Astrocyte (in vitro differentiated cells and primary cell): ENCODE data around the gene B3GNT9. TPM values are rescaled to one million over a fixed set of nuclear protein-coding genes. Genes with fewer than 3 reads are reported as not detected.

Experiments used
- DNase-seq: peaks from one replicate; pipeline ENCODE4 v3.0.0-alpha.2; 2010; ENCODE audit warnings: low read depth
- FAIRE-seq: peaks from 2 replicates; lab custom pipeline; 2011; peaks lifted over from hg19 to GRCh38; lab: Jason Lieb, UNC
- H2AFZ ChIP-seq: 2 replicates; pipeline ENCODE4 v1.6.0; 2012; ENCODE audit warnings: low read depth, low read length, inconsistent platforms
- H3K27ac ChIP-seq: 2 replicates; pipeline ENCODE4 v1.5.1; 2011; ENCODE audit warnings: low read depth, low read length, inconsistent platforms
- H3K27me3 ChIP-seq: 2 replicates; pipeline ENCODE4 v1.6.0; 2011; ENCODE audit warnings: low read length, inconsistent platforms; ENCODE audit not compliant: insufficient read depth
- H3K36me3 ChIP-seq: 2 replicates; pipeline ENCODE4 v1.5.1; 2011; ENCODE audit warnings: low read length, inconsistent platforms; ENCODE audit not compliant: insufficient read depth
- H3K4me1 ChIP-seq: 2 replicates; pipeline ENCODE4 v1.5.1; 2011; ENCODE audit warnings: low read length, inconsistent platforms; ENCODE audit not compliant: insufficient read depth
- H3K4me2 ChIP-seq: 2 replicates; pipeline ENCODE4 v1.6.0; 2012; ENCODE audit warnings: low read length, inconsistent platforms
- H3K4me3 ChIP-seq: 2 replicates; pipeline ENCODE4 v1.5.1; 2011; ENCODE audit warnings: low read depth, mild to moderate bottlenecking, low read length, inconsistent platforms; ENCODE audit not compliant: insufficient read depth
- H3K79me2 ChIP-seq: 2 replicates; pipeline ENCODE4 v1.6.0; 2012; ENCODE audit warnings: mild to moderate bottlenecking, low read length, inconsistent platforms; ENCODE audit not compliant: insufficient read depth
- H3K9ac ChIP-seq: 2 replicates; pipeline ENCODE4 v1.6.0; 2012; ENCODE audit warnings: mild to moderate bottlenecking, low read length, inconsistent platforms
- H3K9me3 ChIP-seq: 2 replicates; pipeline ENCODE4 v1.5.1; 2012; ENCODE audit warnings: low read depth, mild to moderate bottlenecking, low read length, inconsistent platforms; ENCODE audit not compliant: insufficient read depth
- H4K20me1 ChIP-seq: 2 replicates; pipeline ENCODE4 v1.6.0; 2012; ENCODE audit warnings: low read length, inconsistent platforms; ENCODE audit not compliant: insufficient read depth
- H3K27ac Mint-ChIP-seq: one replicate; pipeline ENCODE4 v1.8.0; 2021; ENCODE audit warnings: mild to moderate bottlenecking, mixed read lengths; ENCODE audit not compliant: unreplicated experiment
- H3K27me3 Mint-ChIP-seq: one replicate; pipeline ENCODE4 v1.8.0; 2021; ENCODE audit warnings: low read depth, mixed read lengths; ENCODE audit not compliant: unreplicated experiment
- H3K36me3 Mint-ChIP-seq: one replicate; pipeline ENCODE4 v1.8.0; 2021; ENCODE audit warnings: low read depth, mixed read lengths; ENCODE audit not compliant: unreplicated experiment
- H3K4me1 Mint-ChIP-seq: one replicate; pipeline ENCODE4 v1.8.0; 2021; ENCODE audit warnings: low read depth, mixed read lengths; ENCODE audit not compliant: unreplicated experiment
- H3K4me3 Mint-ChIP-seq: one replicate; pipeline ENCODE4 v1.8.0; 2021; ENCODE audit warnings: mild to moderate bottlenecking, moderate library complexity, mixed read lengths; ENCODE audit not compliant: unreplicated experiment
- H3K9me3 Mint-ChIP-seq: one replicate; pipeline ENCODE4 v1.8.0; 2021; ENCODE audit warnings: mild to moderate bottlenecking, mixed read lengths; ENCODE audit not compliant: unreplicated experiment
- CTCF ChIP-seq: IDR thresholded peaks from 2 replicates; pipeline ENCODE4 v1.5.1; 2011; ENCODE audit warnings: low read depth, mild to moderate bottlenecking, inconsistent platforms, low read length, moderate library complexity; ENCODE audit not compliant: insufficient read depth
- EZH2 ChIP-seq: IDR thresholded peaks from 2 replicates; pipeline ENCODE4 v1.6.1; 2012; ENCODE audit warnings: mild to moderate bottlenecking, low read length, inconsistent platforms; ENCODE audit not compliant: insufficient read depth
- total RNA-seq: library from RNA; stranded (reverse); gene quantifications from 2 replicates; pipeline ENCODE4 v1.2.1, GENCODE V29; 2021

B3GNT9 gene
- total RNA-seq, 1 donor from 2014 or later: 7.6 TPM

GRCh38 chr16:67120025-67120424 is 30.8 kb downstream of the B3GNT9 start:
- Histone ChIP-seq H3K79me2 (peaks cover 33% of the 10 kb centered on the region), H3K9me3 (no peaks in the 10 kb centered on the region), H3K9ac (no peak overlapping the region), H3K27ac (no peak overlapping the region), H3K4me1 (peaks cover 5% of the 10 kb centered on the region), H3K4me2 (no peak overlapping the region), H4K20me1 (peaks cover 27% of the 10 kb centered on the region), H3K36me3 (peaks cover 20% of the 10 kb centered on the region), H3K27me3 (no peaks in the 10 kb centered on the region), H2AFZ (no peak overlapping the region), H3K4me3 (no peak overlapping the region)
- Mint-ChIP-seq H3K36me3 (peaks cover 11% of the 10 kb centered on the region), H3K4me3 (no peak overlapping the region), H3K9me3 (no peaks in the 10 kb centered on the region), H3K27ac (no peak overlapping the region), H3K4me1 (peaks cover 17% of the 10 kb centered on the region), H3K27me3 (no peaks in the 10 kb centered on the region)
- TF ChIP-seq CTCF (no peak), EZH2 (no peak)
- FAIRE-seq: no peak
- no peak for DNase-seq

- Histone ChIP-seq H3K27ac (no peak overlapping the region), H3K4me2 (no peak overlapping the region), H3K4me1 (peaks cover 9% of the 10 kb centered on the region), H3K9me3 (no peaks in the 10 kb centered on the region), H3K27me3 (no peaks in the 10 kb centered on the region), H3K36me3 (peaks cover 10% of the 10 kb centered on the region), H4K20me1 (peaks cover 40% of the 10 kb centered on the region), H3K9ac (no peak overlapping the region), H3K79me2 (peaks cover 52% of the 10 kb centered on the region), H2AFZ (no peak overlapping the region), H3K4me3 (no peak overlapping the region)
- FAIRE-seq: no peak
- DNase-seq: no peak
- Mint-ChIP-seq H3K27me3 (no peaks in the 10 kb centered on the region), H3K27ac (no peak overlapping the region), H3K4me1 (peaks cover 23% of the 10 kb centered on the region), H3K4me3 (no peak overlapping the region), H3K36me3 (peaks cover 13% of the 10 kb centered on the region), H3K9me3 (no peaks in the 10 kb centered on the region)
- TF ChIP-seq CTCF: no peak
- TF ChIP-seq EZH2: no peak
Observed at GRCh38 chr16:67117716-67118115, 33.1 kb downstream of the B3GNT9 start.

GRCh38 chr16:67116388-67117311 is 34.1 kb downstream of the B3GNT9 start:
- no peak overlapping the region for H3K27ac ChIP-seq
- H3K4me3 ChIP-seq: no peak overlapping the region
- peaks cover 9% of the 10 kb centered on the region for H3K4me1 ChIP-seq
- no peak for FAIRE-seq
- H3K36me3 Mint-ChIP-seq: peaks cover 11% of the 10 kb centered on the region
- H3K27me3 ChIP-seq: no peaks in the 10 kb centered on the region
- TF ChIP-seq EZH2 (no peak), CTCF (no peak)
- H3K4me2 ChIP-seq: no peak overlapping the region
- peaks cover 49% of the 10 kb centered on the region for H4K20me1 ChIP-seq
- H3K9me3 Mint-ChIP-seq: no peaks in the 10 kb centered on the region
- peaks cover 25% of the 10 kb centered on the region for H3K4me1 Mint-ChIP-seq
- H3K9ac ChIP-seq: no peak overlapping the region
- no peaks in the 10 kb centered on the region for H3K9me3 ChIP-seq
- H2AFZ ChIP-seq: no peak overlapping the region
- DNase-seq: no peak
- H3K27ac Mint-ChIP-seq: peak overlapping the region; percentile 89
- H3K36me3 ChIP-seq: peaks cover 8% of the 10 kb centered on the region
- no peak overlapping the region for H3K4me3 Mint-ChIP-seq
- H3K27me3 Mint-ChIP-seq: no peaks in the 10 kb centered on the region
- H3K79me2 ChIP-seq: peaks cover 63% of the 10 kb centered on the region
